Activated CD4-positive, alpha-beta T cell treated with anti-CD3 and anti-CD28 coated beads, Interleukin-2, amount 50 U/mL, for 16 hours (primary cell): ENCODE data around the gene CTIF.
"Not testable (repeated sequence)": the region's sequence is repeated elsewhere in the genome, so short reads cannot be mapped to it uniquely, and the experiment has no call there.

Source experiments
- DNase-seq: peaks from one replicate; pipeline ENCODE4 v3.0.0-alpha.2; 2020

Gene CTIF

GRCh38 chr18:48649231-48649630, 110.4 kb downstream of the CTIF start:
- DNase-seq, result no peak

- not testable (repeated sequence) for DNase-seq
Measured at GRCh38 chr18:48654591-48654990, 115.8 kb downstream of the CTIF start.

- no peak for DNase-seq
Measured at GRCh38 chr18:48655508-48655907, 116.7 kb downstream of the CTIF start.

- no peak for DNase-seq
Measured at GRCh38 chr18:48656176-48656575, 117.3 kb downstream of the CTIF start.

GRCh38 chr18:48656582-48656981, 117.8 kb downstream of the CTIF start:
- DNase-seq, result no peak

- DNase-seq, result no peak
Measured at GRCh38 chr18:48657447-48658120, 118.8 kb downstream of the CTIF start.

- no peak for DNase-seq
Measured at GRCh38 chr18:48658721-48659120, 119.9 kb downstream of the CTIF start.

GRCh38 chr18:48659188-48660009, 120.6 kb downstream of the CTIF start:
- DNase-seq, result no peak

GRCh38 chr18:48660346-48661228, 121.8 kb downstream of the CTIF start:
- DNase-seq, result no peak

GRCh38 chr18:48661421-48661820, 122.6 kb downstream of the CTIF start:
- DNase-seq, result no peak

GRCh38 chr18:48662011-48662661, 123.3 kb downstream of the CTIF start:
- no peak for DNase-seq

GRCh38 chr18:48663096-48663930, 124.5 kb downstream of the CTIF start:
- no peak for DNase-seq

- peak; percentile 48 for DNase-seq
Measured at GRCh38 chr18:48663931-48664847, 125.4 kb downstream of the CTIF start.

GRCh38 chr18:48665654-48666053, 126.8 kb downstream of the CTIF start:
- no peak for DNase-seq

GRCh38 chr18:48666613-48667012, 127.8 kb downstream of the CTIF start:
- DNase-seq, result no peak

GRCh38 chr18:48667276-48668254, 128.7 kb downstream of the CTIF start:
- DNase-seq, result no peak

- DNase-seq, result no peak
Measured at GRCh38 chr18:48668466-48669179, 129.8 kb downstream of the CTIF start.

GRCh38 chr18:48669180-48669675, 130.4 kb downstream of the CTIF start:
- DNase-seq, result no peak
